Breast epithelium (tissue), 3 donors: ENCODE measurements around the gene RIT2.

Experiments used
- POLR2A ChIP-seq: fragments of 450-650 bp; IDR thresholded peaks from one replicate; pipeline ENCODE4 v1.6.1; 2016; ENCODE audit warnings: antibody characterized with exemption, mild to moderate bottlenecking, moderate library complexity
- TF ChIP-seq, protein P1 (sequence below), 3 donors: fragments of 450-650 bp; IDR thresholded peaks; one replicate each; pipeline ENCODE4 v1.5.1; 2016 to 2017; ENCODE audit warnings: antibody characterized with exemption in 3 of 3, mild to moderate bottlenecking in 3 of 3, moderate library complexity in 3 of 3

DNA sequence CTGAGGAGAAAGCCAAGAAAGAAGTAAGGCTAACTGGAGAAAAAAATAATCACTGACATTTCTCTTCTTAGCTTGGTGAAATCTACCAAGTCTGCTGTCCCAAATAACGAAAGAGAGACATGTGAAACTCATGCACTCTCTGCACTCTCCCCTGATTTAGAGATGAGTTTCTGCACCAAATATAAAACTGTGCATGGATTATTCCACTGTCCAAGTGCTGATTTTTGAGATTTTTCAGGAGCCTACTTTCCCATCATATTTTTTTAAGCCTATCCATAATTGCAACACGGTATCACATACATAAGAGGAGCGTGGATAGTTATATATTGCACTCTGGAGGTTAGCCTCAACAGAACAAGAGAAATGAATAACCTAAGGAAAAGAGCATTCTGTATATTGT, 10.0 kb upstream of the RIT2 start:
- TF ChIP-seq POLR2A, result no peak
- TF ChIP-seq, protein P1, sequence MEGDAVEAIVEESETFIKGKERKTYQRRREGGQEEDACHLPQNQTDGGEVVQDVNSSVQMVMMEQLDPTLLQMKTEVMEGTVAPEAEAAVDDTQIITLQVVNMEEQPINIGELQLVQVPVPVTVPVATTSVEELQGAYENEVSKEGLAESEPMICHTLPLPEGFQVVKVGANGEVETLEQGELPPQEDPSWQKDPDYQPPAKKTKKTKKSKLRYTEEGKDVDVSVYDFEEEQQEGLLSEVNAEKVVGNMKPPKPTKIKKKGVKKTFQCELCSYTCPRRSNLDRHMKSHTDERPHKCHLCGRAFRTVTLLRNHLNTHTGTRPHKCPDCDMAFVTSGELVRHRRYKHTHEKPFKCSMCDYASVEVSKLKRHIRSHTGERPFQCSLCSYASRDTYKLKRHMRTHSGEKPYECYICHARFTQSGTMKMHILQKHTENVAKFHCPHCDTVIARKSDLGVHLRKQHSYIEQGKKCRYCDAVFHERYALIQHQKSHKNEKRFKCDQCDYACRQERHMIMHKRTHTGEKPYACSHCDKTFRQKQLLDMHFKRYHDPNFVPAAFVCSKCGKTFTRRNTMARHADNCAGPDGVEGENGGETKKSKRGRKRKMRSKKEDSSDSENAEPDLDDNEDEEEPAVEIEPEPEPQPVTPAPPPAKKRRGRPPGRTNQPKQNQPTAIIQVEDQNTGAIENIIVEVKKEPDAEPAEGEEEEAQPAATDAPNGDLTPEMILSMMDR (IDR thresholded peaks at IDR 0.05), result no peak
